ENCODE results near the gene CSTB.

The CSTB gene

GRCh38 chr21:43785134-43785533 lies 9.0 kb upstream of the CSTB start:
- Histone ChIP-seq H3K4me3 (ENCODE audit: low read depth, low read length) (no peak overlapping the region), H2AK5ac (ENCODE audit: low read length) (no peak overlapping the region), H3K14ac (ENCODE audit: low read length) (no peak overlapping the region), H4K12ac (ENCODE audit: low read depth, low read length) (no peak overlapping the region), H3K27me3 (ENCODE audit: insufficient read depth, low read length) (no peaks in the 10 kb centered on the region), H3K4me1 (ENCODE audit: control insufficient read depth in 1 of 2, insufficient read depth in 2 of 2, low read length in 2 of 2) (peaks cover 3 to 4% of the 10 kb centered on the region in 2 experiments), H3K9ac (ENCODE audit: low read length) (no peak overlapping the region), H2BK120ac (ENCODE audit: insufficient read depth, low read length, poor library complexity) (no peak overlapping the region), H3K27ac (ENCODE audit: low read depth, low read length) (no peak overlapping the region), H3K4ac (ENCODE audit: low read depth, low read length) (no peak overlapping the region), H4K8ac (ENCODE audit: low read depth, low read length) (no peak overlapping the region), H3K9me3 (ENCODE audit: insufficient read depth, low read depth, low read length) (peaks cover 10% of the 10 kb centered on the region), H3K18ac (ENCODE audit: low read length) (no peak overlapping the region), H2AFZ (ENCODE audit: insufficient read depth, low read length, poor library complexity) (no peak overlapping the region), H3K79me2 (ENCODE audit: control insufficient read depth, insufficient read depth, low read length, poor library complexity) (peaks cover 7% of the 10 kb centered on the region), H4K91ac (ENCODE audit: low read depth, low read length) (no peak overlapping the region), H3K23ac (ENCODE audit: low read length) (no peak overlapping the region), H2BK5ac (ENCODE audit: low read depth, low read length, poor library complexity) (no peak overlapping the region), H3K4me2 (ENCODE audit: low read length) (no peak overlapping the region), H2BK12ac (ENCODE audit: low read length) (no peak overlapping the region), H3K36me3 (ENCODE audit: control insufficient read depth in 1 of 2, insufficient read depth in 2 of 2, low read length in 2 of 2) (no peaks in the 10 kb centered on the region), H3K79me1 (ENCODE audit: low read length) (peaks cover 5% of the 10 kb centered on the region)
- DNase-seq = no peak
- WGBS (ENCODE audit: extremely low coverage, insufficient coverage, insufficient read length) = no CpG with 5 or more reads among the region's 3 CpGs

GRCh38 chr21:43783098-43783700 lies 7.1 kb upstream of the CSTB start:
- Histone ChIP-seq H3K18ac (ENCODE audit: low read length) (no peak overlapping the region), H3K4me2 (ENCODE audit: low read length) (no peak overlapping the region), H3K4ac (ENCODE audit: low read depth, low read length) (no peak overlapping the region), H3K27ac (ENCODE audit: low read depth, low read length) (no peak overlapping the region), H3K14ac (ENCODE audit: low read length) (no peak overlapping the region), H2AFZ (ENCODE audit: insufficient read depth, low read length, poor library complexity) (no peak overlapping the region), H4K12ac (ENCODE audit: low read depth, low read length) (no peak overlapping the region), H3K79me2 (ENCODE audit: control insufficient read depth, insufficient read depth, low read length, poor library complexity) (no peaks in the 10 kb centered on the region), H2BK5ac (ENCODE audit: low read depth, low read length, poor library complexity) (no peak overlapping the region), H3K23ac (ENCODE audit: low read length) (no peak overlapping the region), H4K8ac (ENCODE audit: low read depth, low read length) (no peak overlapping the region), H3K9me3 (ENCODE audit: insufficient read depth, low read depth, low read length) (peaks cover 10% of the 10 kb centered on the region), H2BK120ac (ENCODE audit: insufficient read depth, low read length, poor library complexity) (no peak overlapping the region), H3K9ac (ENCODE audit: low read length) (no peak overlapping the region), H2AK5ac (ENCODE audit: low read length) (no peak overlapping the region), H2BK12ac (ENCODE audit: low read length) (no peak overlapping the region), H3K36me3 (ENCODE audit: control insufficient read depth in 1 of 2, insufficient read depth in 2 of 2, low read length in 2 of 2) (no peaks in the 10 kb centered on the region), H3K4me3 (ENCODE audit: low read depth, low read length) (no peak overlapping the region), H3K27me3 (ENCODE audit: insufficient read depth, low read length) (no peaks in the 10 kb centered on the region), H4K91ac (ENCODE audit: low read depth, low read length) (no peak overlapping the region), H3K4me1 (ENCODE audit: control insufficient read depth in 1 of 2, insufficient read depth in 2 of 2, low read length in 2 of 2) (no peaks in the 10 kb centered on the region), H3K79me1 (ENCODE audit: low read length) (no peaks in the 10 kb centered on the region)
- no CpG with 5 or more reads among the region's 17 CpGs for WGBS (ENCODE audit: extremely low coverage, insufficient coverage, insufficient read length)
- peak in 1 of 2 donors; percentile 61 for DNase-seq

- H3K79me2 ChIP-seq (ENCODE audit: control insufficient read depth, insufficient read depth, low read length, poor library complexity) = no peaks in the 10 kb centered on the region
- no peak overlapping the region for H3K18ac ChIP-seq (ENCODE audit: low read length)
- H4K91ac ChIP-seq (ENCODE audit: low read depth, low read length) = no peak overlapping the region
- H2BK120ac ChIP-seq (ENCODE audit: insufficient read depth, low read length, poor library complexity) = no peak overlapping the region
- peak in 1 of 2 donors; percentile 36 for DNase-seq
- no peak overlapping the region for H3K4me3 ChIP-seq (ENCODE audit: low read depth, low read length)
- H3K36me3 ChIP-seq (ENCODE audit: control insufficient read depth in 1 of 2, insufficient read depth in 2 of 2, low read length in 2 of 2) = no peaks in the 10 kb centered on the region
- no peak overlapping the region for H4K8ac ChIP-seq (ENCODE audit: low read depth, low read length)
- H2BK5ac ChIP-seq (ENCODE audit: low read depth, low read length, poor library complexity) = no peak overlapping the region
- peaks cover 10% of the 10 kb centered on the region for H3K9me3 ChIP-seq (ENCODE audit: insufficient read depth, low read depth, low read length)
- H3K4me1 ChIP-seq (ENCODE audit: control insufficient read depth in 1 of 2, insufficient read depth in 2 of 2, low read length in 2 of 2) = no peaks in the 10 kb centered on the region
- H4K12ac ChIP-seq (ENCODE audit: low read depth, low read length) = no peak overlapping the region
- no peak overlapping the region for H3K4ac ChIP-seq (ENCODE audit: low read depth, low read length)
- H3K27me3 ChIP-seq (ENCODE audit: insufficient read depth, low read length) = no peaks in the 10 kb centered on the region
- no peak overlapping the region for H3K9ac ChIP-seq (ENCODE audit: low read length)
- no peak overlapping the region for H3K27ac ChIP-seq (ENCODE audit: low read depth, low read length)
- no peaks in the 10 kb centered on the region for H3K79me1 ChIP-seq (ENCODE audit: low read length)
- H3K4me2 ChIP-seq (ENCODE audit: low read length) = no peak overlapping the region
- no peak overlapping the region for H3K14ac ChIP-seq (ENCODE audit: low read length)
- no peak overlapping the region for H3K23ac ChIP-seq (ENCODE audit: low read length)
- H2AFZ ChIP-seq (ENCODE audit: insufficient read depth, low read length, poor library complexity) = no peak overlapping the region
- H2BK12ac ChIP-seq (ENCODE audit: low read length) = no peak overlapping the region
- no CpG with 5 or more reads among the region's 5 CpGs for WGBS (ENCODE audit: extremely low coverage, insufficient coverage, insufficient read length)
- no peak overlapping the region for H2AK5ac ChIP-seq (ENCODE audit: low read length)
Measured at GRCh38 chr21:43782431-43783097, 6.5 kb upstream of the CSTB start.

- DNase-seq = no peak
- Histone ChIP-seq H3K4ac (ENCODE audit: low read depth, low read length) (no peak overlapping the region), H3K4me1 (ENCODE audit: control insufficient read depth in 1 of 2, insufficient read depth in 2 of 2, low read length in 2 of 2) (no peaks in the 10 kb centered on the region), H3K23ac (ENCODE audit: low read length) (no peak overlapping the region), H2AK5ac (ENCODE audit: low read length) (no peak overlapping the region), H3K27me3 (ENCODE audit: insufficient read depth, low read length) (no peaks in the 10 kb centered on the region), H4K91ac (ENCODE audit: low read depth, low read length) (no peak overlapping the region), H3K9ac (ENCODE audit: low read length) (no peak overlapping the region), H2BK12ac (ENCODE audit: low read length) (no peak overlapping the region), H3K27ac (ENCODE audit: low read depth, low read length) (no peak overlapping the region), H3K18ac (ENCODE audit: low read length) (no peak overlapping the region), H3K4me2 (ENCODE audit: low read length) (no peak overlapping the region), H4K12ac (ENCODE audit: low read depth, low read length) (no peak overlapping the region), H2BK120ac (ENCODE audit: insufficient read depth, low read length, poor library complexity) (no peak overlapping the region), H3K36me3 (ENCODE audit: control insufficient read depth in 1 of 2, insufficient read depth in 2 of 2, low read length in 2 of 2) (no peaks in the 10 kb centered on the region), H3K79me2 (ENCODE audit: control insufficient read depth, insufficient read depth, low read length, poor library complexity) (no peaks in the 10 kb centered on the region), H3K14ac (ENCODE audit: low read length) (no peak overlapping the region), H2AFZ (ENCODE audit: insufficient read depth, low read length, poor library complexity) (no peak overlapping the region), H3K9me3 (ENCODE audit: insufficient read depth, low read depth, low read length) (peaks cover 6% of the 10 kb centered on the region), H2BK5ac (ENCODE audit: low read depth, low read length, poor library complexity) (no peak overlapping the region), H4K8ac (ENCODE audit: low read depth, low read length) (no peak overlapping the region), H3K4me3 (ENCODE audit: low read depth, low read length) (no peak overlapping the region), H3K79me1 (ENCODE audit: low read length) (no peaks in the 10 kb centered on the region)
- WGBS (ENCODE audit: extremely low coverage, insufficient coverage, insufficient read length) = no CpG with 5 or more reads among the region's 6 CpGs
Measured at GRCh38 chr21:43781846-43782245, 5.7 kb upstream of the CSTB start.

All from trophoblast cell (in vitro differentiated cells and primary cell).